Measurements from ENCODE around the gene IMPDH2.

The IMPDH2 gene

DNA sequence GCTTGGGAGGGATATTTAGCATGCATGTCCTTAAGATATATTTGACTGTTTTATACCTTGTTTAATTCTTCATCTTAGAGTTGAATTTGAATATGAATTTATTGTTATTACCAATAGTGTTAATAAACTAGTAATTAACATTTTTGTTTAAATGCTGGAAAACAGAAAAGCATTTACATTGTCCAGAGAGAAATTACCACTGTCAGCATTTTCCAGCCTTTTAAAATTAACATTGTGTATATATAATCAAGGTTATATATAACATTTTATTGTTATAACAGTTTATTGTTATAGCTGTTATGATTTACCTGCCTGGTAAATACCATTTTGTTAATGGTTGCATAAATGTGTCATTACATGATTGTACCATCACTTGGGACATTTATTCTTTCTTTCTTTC, 47.2 kb downstream of the IMPDH2 start:
- Mint-ChIP-seq H3K9me3 (no peaks in the 10 kb centered on the region), H3K27ac (no peak overlapping the region), H3K4me3 (no peak overlapping the region), H3K27me3 (no peaks in the 10 kb centered on the region), H3K4me1 (no peaks in the 10 kb centered on the region), H3K36me3 (peaks cover 6% of the 10 kb centered on the region)

DNA sequence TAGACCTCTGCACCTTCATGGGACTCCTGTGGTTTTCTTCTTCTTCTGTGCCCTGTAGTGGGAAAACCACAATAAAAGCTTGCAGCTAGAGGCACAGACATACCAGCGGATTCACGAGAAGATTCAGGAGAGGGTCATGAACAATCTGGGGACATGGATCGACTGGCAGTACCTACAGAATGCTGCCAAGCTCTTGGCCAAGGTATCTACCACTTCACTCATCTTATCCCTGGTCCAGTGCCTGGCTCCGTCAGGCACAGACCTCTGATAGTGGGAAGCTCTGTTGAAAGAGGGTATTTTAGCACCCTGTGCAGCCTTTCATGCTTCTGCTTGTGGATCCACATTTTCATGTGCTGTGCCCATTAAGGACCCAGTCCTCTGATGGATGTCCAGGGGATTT, 48.9 kb downstream of the IMPDH2 start:
- peaks cover 6% of the 10 kb centered on the region for H3K36me3 Mint-ChIP-seq
- H3K4me3 Mint-ChIP-seq = no peak overlapping the region
- no peaks in the 10 kb centered on the region for H3K9me3 Mint-ChIP-seq
- H3K4me1 Mint-ChIP-seq = no peaks in the 10 kb centered on the region
- no peak overlapping the region for H3K27ac Mint-ChIP-seq
- H3K27me3 Mint-ChIP-seq = no peaks in the 10 kb centered on the region

DNA sequence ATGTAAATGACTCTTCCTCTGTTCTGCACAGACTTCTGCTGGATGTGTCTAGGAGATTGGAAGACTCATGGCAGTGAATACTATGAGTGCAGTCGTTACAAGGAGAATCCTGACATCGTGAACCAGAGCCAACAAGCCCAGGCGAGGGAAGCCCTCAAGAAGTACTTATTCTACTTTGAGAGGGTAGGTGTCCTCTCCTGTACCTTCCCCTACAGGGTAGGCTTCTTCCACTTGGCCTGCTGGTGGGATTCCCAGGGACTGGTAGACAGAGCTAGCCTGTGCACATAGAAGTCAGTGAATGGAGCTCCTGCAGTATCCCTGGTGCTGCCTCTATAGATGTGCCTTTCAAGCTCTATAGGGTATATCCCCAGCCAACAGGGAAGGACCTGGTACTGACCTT, 49.7 kb downstream of the IMPDH2 start:
- Mint-ChIP-seq H3K27ac (no peak overlapping the region), H3K27me3 (no peaks in the 10 kb centered on the region), H3K4me3 (no peak overlapping the region), H3K9me3 (no peaks in the 10 kb centered on the region), H3K4me1 (no peaks in the 10 kb centered on the region), H3K36me3 (peaks cover 9% of the 10 kb centered on the region)

Measured in activated naive CD4-positive, alpha-beta T cell treated with anti-CD3 and anti-CD28 coated beads, Interleukin-2, amount 50 U/mL, for 24 hours (primary cell).